Activated CD8-positive, alpha-beta memory T cell treated with anti-CD3 and anti-CD28 coated beads for 4 hours (primary cell): ENCODE data around the gene CDK2.
"Not testable (repeated sequence)": the region's sequence is repeated elsewhere in the genome, so short reads cannot be mapped to it uniquely, and the experiment has no call there.

Source experiments
- DNase-seq, 2 donors: peaks; one replicate each; pipeline ENCODE4 v3.0.0-alpha.2; 2020; ENCODE audit warnings: low read depth in 2 of 2

Gene CDK2

GRCh38 chr12:55979069-55979468 is 12.4 kb downstream of the CDK2 start:
- no peak for DNase-seq

GRCh38 chr12:55981882-55982281 is 15.3 kb downstream of the CDK2 start:
- DNase-seq, result not testable (repeated sequence)

GRCh38 chr12:55982319-55982936 is 15.8 kb downstream of the CDK2 start:
- no peak for DNase-seq

- DNase-seq, result no peak
Observed at GRCh38 chr12:55983232-55983842, 16.7 kb downstream of the CDK2 start.

- DNase-seq, result no peak
Observed at GRCh38 chr12:55984861-55985260, 18.2 kb downstream of the CDK2 start.

- DNase-seq, result no peak
Observed at GRCh38 chr12:55985341-55985740, 18.7 kb downstream of the CDK2 start.

GRCh38 chr12:55985976-55986375 is 19.3 kb downstream of the CDK2 start:
- DNase-seq, result not testable (repeated sequence)

- no peak for DNase-seq
Observed at GRCh38 chr12:55991110-55991509, 24.5 kb downstream of the CDK2 start.

GRCh38 chr12:55993230-55993853 is 26.7 kb downstream of the CDK2 start:
- DNase-seq, result no peak

- no peak for DNase-seq
Observed at GRCh38 chr12:55995366-55995765, 28.7 kb downstream of the CDK2 start.

GRCh38 chr12:55996201-55996714 is 29.6 kb downstream of the CDK2 start:
- peak; percentile 43 to 53 for DNase-seq

GRCh38 chr12:55996715-55997534 is 30.3 kb downstream of the CDK2 start, which contains the start of gene SUOX:
Gene SUOX, plus strand, starts transcription at chr12:55997276. Its CDS starts 4,946 bp downstream, at chr12:56002222.
- no peak for DNase-seq

- no peak for DNase-seq
Observed at GRCh38 chr12:55997535-55997859, 30.9 kb downstream of the CDK2 start.

- DNase-seq, result not testable (repeated sequence)
Observed at GRCh38 chr12:55999522-55999921, 32.9 kb downstream of the CDK2 start.

GRCh38 chr12:55999999-56000540 is 33.4 kb downstream of the CDK2 start:
- not testable (repeated sequence) for DNase-seq

- no peak for DNase-seq
Observed at GRCh38 chr12:56001487-56002100, 35.0 kb downstream of the CDK2 start.

- DNase-seq, result not testable (repeated sequence)
Observed at GRCh38 chr12:56003376-56003775, 36.7 kb downstream of the CDK2 start.

GRCh38 chr12:56004211-56004610 is 37.6 kb downstream of the CDK2 start:
- DNase-seq, result no peak

- peak; percentile 42 to 48 for DNase-seq
Observed at GRCh38 chr12:56007564-56008559, 41.2 kb downstream of the CDK2 start.

- no peak for DNase-seq
Observed at GRCh38 chr12:56010111-56010570, 43.5 kb downstream of the CDK2 start.
